Measurements from ENCODE around the gene DNAJB8. TPM values are rescaled to one million over a fixed set of nuclear protein-coding genes. Genes with fewer than 3 reads are reported as not detected.

Gene DNAJB8
- total RNA-seq, result not detected
- long read RNA-seq, result 0 reads

- intact Hi-C loops (cut with DNase I), result no loop called here
- Histone ChIP-seq H3K4me1 (no peaks in the 10 kb centered on the region), H3K36me3 (no peaks in the 10 kb centered on the region), H3K27ac (no peak within 1 kb of the TSS), H3K4me3 (no peak within 1 kb of the TSS), H3K9me3 (no peaks in the 10 kb centered on the region), H3K27me3 (ENCODE audit: low read depth) (peaks cover 4% of the 10 kb centered on the region)
- DNase-seq (no peak), ATAC-seq (no peak)
- no peak for TF ChIP-seq CTCF (IDR thresholded peaks at IDR 0.05)
Measured at GRCh38 chr3:128466840-128467541, at the start of gene DNAJB8. Gene DNAJB8 (minus strand): TSS chr3:128466890. CDS start chr3:128463245, 3,645 bp downstream.

GRCh38 chr3:128515967-128516366 lies 49.3 kb upstream of the DNAJB8 start:
- H3K36me3 ChIP-seq, result no peaks in the 10 kb centered on the region
- TF ChIP-seq CTCF (IDR thresholded peaks at IDR 0.05), result no peak
- no peak overlapping the region for H3K4me3 ChIP-seq
- peaks cover 4% of the 10 kb centered on the region for H3K27me3 ChIP-seq (ENCODE audit: low read depth)
- ATAC-seq (no peak), DNase-seq (no peak)
- no peak overlapping the region for H3K27ac ChIP-seq
- H3K4me1 ChIP-seq, result no peaks in the 10 kb centered on the region
- intact Hi-C loops (cut with DNase I), result no loop called here
- H3K9me3 ChIP-seq, result peaks cover 13% of the 10 kb centered on the region

- ATAC-seq (no peak), DNase-seq (no peak)
- Histone ChIP-seq H3K36me3 (no peaks in the 10 kb centered on the region), H3K9me3 (peaks cover 3% of the 10 kb centered on the region), H3K4me1 (no peaks in the 10 kb centered on the region), H3K27ac (no peak overlapping the region), H3K4me3 (no peak overlapping the region), H3K27me3 (ENCODE audit: low read depth) (no peaks in the 10 kb centered on the region)
- intact Hi-C loops (cut with DNase I), result no loop called here
- no peak for TF ChIP-seq CTCF (IDR thresholded peaks at IDR 0.05)
Measured at GRCh38 chr3:128508852-128509251, 42.2 kb upstream of the DNAJB8 start.

- no peaks in the 10 kb centered on the region for H3K9me3 ChIP-seq
- H3K4me3 ChIP-seq, result no peak overlapping the region
- DNase-seq, result no peak
- intact Hi-C loops (cut with DNase I), result no loop called here
- peaks cover 4% of the 10 kb centered on the region for H3K27me3 ChIP-seq (ENCODE audit: low read depth)
- no peak for TF ChIP-seq CTCF (IDR thresholded peaks at IDR 0.05)
- no peaks in the 10 kb centered on the region for H3K36me3 ChIP-seq
- ATAC-seq, result no peak
- H3K4me1 ChIP-seq, result no peaks in the 10 kb centered on the region
- H3K27ac ChIP-seq, result no peak overlapping the region
Measured at GRCh38 chr3:128506754-128507153, 40.1 kb upstream of the DNAJB8 start.

- intact Hi-C loops (cut with DNase I), result no loop called here
- Histone ChIP-seq H3K4me3 (no peak overlapping the region), H3K27me3 (ENCODE audit: low read depth) (peaks cover 4% of the 10 kb centered on the region), H3K9me3 (no peaks in the 10 kb centered on the region), H3K36me3 (no peaks in the 10 kb centered on the region), H3K27ac (no peak overlapping the region), H3K4me1 (no peaks in the 10 kb centered on the region)
- no peak for TF ChIP-seq CTCF (IDR thresholded peaks at IDR 0.05)
- DNase-seq (no peak), ATAC-seq (no peak)
Measured at GRCh38 chr3:128505771-128506170, 39.1 kb upstream of the DNAJB8 start.
